HG03469 (cell line): ENCODE results near the gene F2RL3.
"Not testable (repeated sequence)": the region's sequence is repeated elsewhere in the genome, so short reads cannot be mapped to it uniquely, and the experiment has no call there.

Experiments
- ATAC-seq: cut with Tn5 transposase; IDR thresholded peaks from one replicate; pipeline ENCODE4 v1.9.1; 2021; ENCODE audit warnings: mild to moderate bottlenecking, moderate library complexity, moderate number of reproducible peaks; ENCODE audit not compliant: unreplicated experiment

F2RL3 gene

DNA sequence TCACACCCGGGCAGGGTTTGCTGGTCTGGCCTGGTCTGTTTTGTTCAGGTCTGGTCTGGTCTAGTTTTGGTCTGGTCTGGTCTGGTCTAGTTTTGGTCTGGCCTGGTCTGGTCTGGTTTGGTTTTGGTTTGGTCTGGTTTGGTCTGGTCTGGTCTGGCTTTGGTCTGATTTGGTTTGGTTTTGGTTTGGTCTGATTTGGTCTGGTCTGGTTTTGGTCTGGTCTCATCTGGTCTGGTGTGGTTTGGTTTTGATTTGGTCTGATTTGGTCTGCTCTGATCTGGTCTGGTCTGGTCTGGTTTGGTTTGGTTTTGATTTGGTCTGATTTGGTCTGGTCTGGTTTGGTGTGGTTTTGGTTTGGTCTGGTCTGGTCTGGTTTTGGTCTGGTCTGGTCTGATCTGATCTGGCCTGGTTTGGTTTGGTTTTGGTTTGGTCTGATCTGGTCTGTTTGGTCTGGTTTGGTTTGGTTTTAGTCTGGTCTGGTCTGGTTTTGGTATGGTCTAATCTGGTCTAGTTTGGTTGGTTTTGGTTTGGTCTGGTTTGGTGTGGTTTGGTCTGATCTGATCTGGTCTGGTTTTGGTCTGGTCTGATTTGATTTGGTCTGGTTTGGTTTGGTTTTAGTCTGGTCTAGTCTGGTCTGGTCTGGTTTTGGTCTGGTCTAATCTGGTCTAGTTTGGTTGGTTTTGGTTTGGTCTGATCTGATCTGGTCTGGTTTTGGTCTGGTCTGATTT is 14.4 kb upstream of the F2RL3 start:
- no peak for ATAC-seq

GRCh38 chr19:16874978-16875299 is 13.9 kb upstream of the F2RL3 start:
- not testable (repeated sequence) for ATAC-seq

DNA sequence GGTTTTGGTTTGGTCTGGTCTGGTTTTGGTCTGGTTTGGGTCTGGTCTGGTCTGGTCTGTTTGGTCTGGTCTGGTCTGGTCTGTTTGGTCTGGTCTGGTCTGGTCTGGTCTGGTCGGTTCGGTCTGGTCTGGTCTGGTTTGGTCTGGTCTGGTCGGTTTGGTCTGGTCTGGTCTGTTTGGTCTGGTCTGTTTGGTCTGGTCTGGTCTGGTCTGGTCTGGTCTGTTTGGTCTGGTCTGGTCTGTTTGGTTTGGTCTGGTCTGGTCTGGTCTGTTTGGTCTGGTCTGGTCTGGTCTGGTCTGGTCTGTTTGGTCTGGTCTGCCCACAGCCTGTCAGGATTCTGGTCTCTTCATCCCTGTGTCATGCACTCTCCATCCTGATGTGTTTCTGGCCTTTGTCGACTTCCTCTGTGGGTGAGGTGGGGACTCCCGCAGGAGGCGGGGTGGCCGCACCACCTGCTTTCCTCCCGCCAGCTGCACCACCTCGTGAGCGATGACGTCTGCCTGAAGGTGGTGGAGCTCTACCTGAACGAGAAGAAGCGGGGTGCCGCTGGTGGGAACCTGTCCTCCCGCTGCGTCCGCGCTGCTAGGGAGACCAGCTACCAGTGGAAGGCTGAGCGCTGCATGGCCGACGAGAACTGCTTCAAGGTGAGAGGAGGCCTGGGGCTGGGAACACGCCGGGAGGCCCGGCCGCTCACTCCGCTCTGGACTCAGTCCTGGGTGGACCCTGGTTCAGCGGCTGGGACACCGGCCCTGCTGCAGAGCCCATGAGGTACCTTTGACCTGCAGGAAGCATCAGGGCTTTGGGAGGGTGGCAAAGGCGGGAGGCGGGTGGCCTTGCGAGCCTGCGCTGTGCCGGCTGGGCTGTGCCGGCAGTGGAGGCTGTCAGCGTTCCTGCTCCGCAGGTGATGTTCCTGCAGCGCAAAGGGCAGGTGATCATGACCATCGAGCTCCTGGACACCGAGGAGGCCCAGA is 12.9 kb upstream of the F2RL3 start:
- ATAC-seq, result no peak

- no peak for ATAC-seq
These were observed 11.9 kb upstream of the F2RL3 start for GRCh38 chr19:16876904-16877361.

GRCh38 chr19:16877581-16877980 is 11.2 kb upstream of the F2RL3 start:
- ATAC-seq, result no peak

DNA sequence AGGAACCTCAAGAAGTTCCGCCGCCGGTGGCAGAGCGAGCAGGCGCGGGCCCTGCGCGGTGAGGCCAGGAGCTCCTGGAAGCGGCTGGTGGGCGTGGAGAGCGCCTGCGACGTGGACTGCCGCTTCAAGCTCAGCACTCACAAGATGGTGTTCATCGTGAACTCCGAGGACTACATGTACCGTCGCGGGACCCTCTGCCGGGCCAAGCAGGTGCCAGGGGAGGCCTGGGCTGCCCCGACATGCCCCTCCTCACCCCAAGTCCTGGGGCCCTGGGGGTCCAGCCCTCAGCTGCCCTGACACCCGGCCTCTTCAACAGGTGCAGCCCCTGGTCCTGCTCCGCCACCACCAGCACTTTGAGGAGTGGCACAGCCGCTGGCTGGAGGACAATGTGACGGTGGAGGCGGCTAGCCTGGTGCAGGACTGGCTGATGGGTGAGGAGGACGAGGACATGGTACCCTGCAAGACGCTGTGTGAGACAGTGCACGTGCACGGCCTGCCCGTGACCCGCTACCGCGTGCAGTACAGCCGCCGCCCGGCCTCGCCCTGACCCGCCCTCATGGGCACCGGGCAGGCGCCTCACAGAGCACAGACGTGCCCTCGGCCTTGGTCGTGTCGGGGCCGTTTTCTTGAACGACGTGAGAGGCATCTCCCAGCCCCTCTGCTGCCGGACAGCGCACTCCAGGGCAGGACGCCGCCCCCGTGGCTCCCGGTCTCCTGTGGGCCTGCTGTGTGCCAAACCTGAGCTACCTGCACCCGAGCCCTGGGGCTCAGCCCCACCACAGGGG is 10.4 kb upstream of the F2RL3 start:
- ATAC-seq, result no peak

DNA sequence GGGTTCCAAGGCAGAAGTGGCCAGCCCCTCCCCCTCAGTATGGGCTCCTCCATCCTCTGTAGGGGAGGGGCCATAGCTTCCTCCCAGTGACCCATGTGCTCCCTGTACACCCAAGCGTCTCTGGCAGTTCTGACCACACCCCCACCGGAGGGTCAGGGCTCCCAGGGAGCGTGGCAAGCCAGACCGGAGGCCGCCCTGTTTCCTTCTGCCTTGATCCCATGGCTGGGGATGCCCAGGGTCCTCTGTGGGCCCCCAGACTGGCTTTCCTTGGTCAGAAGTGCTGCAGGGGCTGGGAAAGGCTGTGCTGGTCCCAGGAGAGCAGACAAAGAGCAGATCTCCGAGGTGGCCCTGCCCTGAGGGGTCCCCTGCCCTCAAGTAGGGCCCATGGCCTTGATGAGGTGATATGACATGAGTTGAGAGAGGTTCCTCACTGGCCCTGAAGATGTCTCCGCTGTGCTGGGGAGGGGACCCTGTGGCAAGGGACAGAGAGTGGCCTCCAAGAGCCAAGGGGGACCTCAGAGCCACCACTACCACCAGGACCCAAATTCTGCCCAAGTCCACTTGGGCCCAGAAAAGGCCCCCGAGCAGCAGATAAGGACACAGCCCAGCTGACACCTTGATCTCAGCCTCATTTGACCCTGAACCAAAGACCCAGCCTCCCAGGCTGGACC is 7.8 kb upstream of the F2RL3 start:
- no peak for ATAC-seq

- no peak for ATAC-seq
These were observed 6.7 kb upstream of the F2RL3 start for GRCh38 chr19:16882146-16882545.

DNA sequence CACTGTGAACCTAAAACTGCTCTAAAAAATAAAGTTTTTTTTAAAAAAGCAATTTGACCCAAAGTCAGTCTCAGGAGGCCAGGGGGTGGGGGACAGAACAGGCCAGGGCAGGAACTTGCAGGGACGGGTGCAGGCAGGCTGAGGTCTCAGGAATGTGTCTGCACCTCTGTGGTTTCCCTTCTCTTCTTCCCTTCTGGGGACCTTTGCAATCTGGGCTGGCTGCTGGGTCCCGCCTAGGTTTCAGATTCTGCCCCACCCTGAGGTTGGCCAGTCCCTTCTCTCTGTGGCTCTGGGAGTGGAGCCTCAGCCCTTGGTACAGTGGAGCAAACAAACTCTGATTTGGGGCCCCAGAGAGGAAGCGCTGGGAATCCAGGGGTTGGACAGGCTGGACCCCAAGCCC is 5.3 kb upstream of the F2RL3 start:
- no peak for ATAC-seq

GRCh38 chr19:16885166-16885565 is 3.6 kb upstream of the F2RL3 start:
- no peak for ATAC-seq

- ATAC-seq, result no peak
These were observed 2.4 kb upstream of the F2RL3 start for GRCh38 chr19:16886305-16886880.

DNA sequence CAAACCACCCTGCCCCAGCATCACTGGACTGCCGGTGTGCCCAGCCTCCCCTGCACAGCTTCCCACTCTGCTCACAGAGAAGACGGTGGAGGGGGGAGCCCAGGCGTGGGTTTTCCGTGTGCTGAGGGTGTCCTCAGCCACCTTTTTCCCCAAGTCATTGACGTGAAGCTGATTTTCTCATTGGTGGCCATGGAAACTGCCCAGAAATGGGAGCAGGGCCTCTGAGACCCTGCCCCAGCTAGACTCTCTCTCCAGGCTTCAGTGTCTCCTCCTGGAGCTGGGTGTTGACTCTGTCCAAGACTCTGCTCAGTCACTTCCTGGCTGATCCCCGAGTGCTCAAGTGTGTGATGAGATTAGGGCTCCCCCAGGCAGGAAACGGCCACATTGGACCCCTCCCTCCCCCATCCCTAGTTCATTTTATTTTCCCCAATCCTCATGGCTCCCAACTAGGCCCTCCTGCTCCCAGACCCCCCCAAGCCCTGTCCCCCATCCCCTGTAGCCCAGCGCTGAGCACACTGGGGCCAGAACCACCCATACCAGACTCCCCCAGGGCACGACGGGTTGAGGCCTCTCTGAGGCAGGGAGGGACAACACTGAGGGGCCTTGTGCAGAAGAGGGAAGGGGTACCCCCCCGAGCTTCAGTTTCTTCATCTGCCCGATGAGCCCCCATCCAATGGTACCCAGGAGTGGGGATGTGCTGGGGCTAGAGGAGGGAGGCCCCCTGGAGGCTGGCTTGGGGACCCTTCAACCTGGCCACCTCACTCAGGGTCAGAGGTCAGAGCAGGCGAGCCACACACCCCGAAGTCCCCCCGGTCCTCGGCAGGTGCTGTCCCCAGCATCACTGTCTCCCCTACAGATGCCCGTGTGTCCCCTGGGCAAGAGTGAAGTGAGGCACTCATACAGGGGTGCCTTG is 1.2 kb upstream of the F2RL3 start:
- no peak for ATAC-seq

GRCh38 chr19:16889366-16889882 is 625 bp downstream of the F2RL3 start:
- ATAC-seq, result no peak

GRCh38 chr19:16889883-16890460 is 1.2 kb downstream of the F2RL3 start:
- ATAC-seq, result no peak

DNA sequence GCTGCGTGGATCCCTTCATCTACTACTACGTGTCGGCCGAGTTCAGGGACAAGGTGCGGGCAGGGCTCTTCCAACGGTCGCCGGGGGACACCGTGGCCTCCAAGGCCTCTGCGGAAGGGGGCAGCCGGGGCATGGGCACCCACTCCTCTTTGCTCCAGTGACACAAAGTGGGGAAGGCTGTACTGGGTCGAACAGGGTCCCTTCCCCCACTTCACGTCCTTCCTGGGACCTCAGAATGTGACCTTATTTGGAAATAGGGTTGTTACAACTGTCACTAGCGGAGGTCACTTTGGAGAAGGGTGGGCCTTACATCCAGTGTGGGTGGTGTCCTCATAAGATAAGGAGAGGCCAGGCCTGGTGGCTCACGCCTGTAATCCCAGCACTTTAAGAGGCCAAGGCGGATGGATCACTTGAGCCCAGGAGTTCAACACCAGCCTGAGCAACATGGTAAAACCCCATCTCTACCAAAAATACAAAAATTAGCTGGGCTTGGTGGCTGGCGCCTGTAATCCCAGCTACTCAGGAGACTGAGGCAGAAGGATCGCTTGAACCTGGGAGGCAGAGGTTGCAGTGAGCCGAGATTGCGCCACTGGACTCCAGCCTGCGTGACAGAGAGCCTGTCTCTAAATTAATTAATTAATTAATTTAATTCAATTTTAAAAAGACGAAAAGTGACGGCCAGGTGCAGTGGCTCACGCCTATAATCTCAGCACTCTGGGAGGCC is 1.8 kb downstream of the F2RL3 start:
- ATAC-seq, result no peak

- no peak for ATAC-seq
These were observed 3.0 kb downstream of the F2RL3 start for GRCh38 chr19:16891696-16892382.

DNA sequence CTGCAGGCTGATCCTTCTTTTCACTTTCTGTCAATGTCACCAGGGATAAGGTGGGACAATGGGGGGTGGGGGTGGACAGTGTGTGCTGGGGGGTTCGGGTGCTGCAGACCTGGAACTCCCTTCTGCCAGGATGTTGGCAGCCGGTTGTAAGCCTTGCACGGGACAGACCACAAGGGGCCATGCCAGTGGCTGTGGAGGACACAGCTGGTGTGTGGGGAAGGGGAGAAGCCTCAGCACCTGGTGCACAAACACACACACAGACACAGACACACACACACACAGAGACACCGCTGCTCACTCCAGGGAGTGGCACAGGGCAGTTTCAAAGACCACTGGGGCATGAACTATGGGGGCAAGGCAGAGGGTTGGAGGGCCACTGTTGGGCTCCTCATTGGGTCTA is 3.6 kb downstream of the F2RL3 start:
- no peak for ATAC-seq
